ENCODE data around the gene BCR. TPM values are rescaled to one million over a fixed set of nuclear protein-coding genes. Genes with fewer than 3 reads are reported as not detected.

Gene BCR
- total and polyA plus RNA-seq, 2 experiments from 2014 or later, result 38.8 to 42.2 TPM

DNA sequence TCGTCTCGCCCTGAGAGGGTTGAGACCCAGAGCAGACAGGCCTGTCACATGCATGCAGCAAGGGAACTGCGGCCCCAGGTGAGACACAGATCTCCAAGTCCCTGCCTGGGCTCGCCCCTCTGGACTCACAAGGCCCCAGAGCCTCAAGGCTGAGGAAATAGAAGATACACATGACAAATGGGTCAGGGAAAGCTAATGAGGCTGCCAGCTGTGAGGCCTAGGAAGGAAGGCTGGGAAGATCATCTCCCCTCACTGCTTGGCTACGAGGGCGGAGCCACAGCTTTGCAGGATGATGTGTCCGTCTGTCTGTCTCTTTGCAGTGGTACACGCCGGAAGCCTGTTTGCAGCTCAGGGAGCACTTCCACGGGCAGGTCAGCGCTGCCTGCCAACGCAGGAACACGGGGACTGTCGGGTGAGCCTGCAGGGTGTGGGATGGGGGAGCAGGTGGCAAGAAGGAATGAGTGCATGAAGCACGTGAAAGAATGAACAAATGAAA, 30.5 kb upstream of the BCR start:
- H3K4me3 ChIP-seq, result no peak overlapping the region
- no peak overlapping the region for H3K4me2 ChIP-seq
- WGBS (ENCODE audit: low lambda C conversion rate, missing lambda C conversion rate), result 92% methylated on average over 15 of the region's 15 CpGs
- no peaks in the 10 kb centered on the region for H3K9me3 ChIP-seq (ENCODE audit: low read depth)
- no peaks in the 10 kb centered on the region for H3K79me2 ChIP-seq
- no peaks in the 10 kb centered on the region for H3K27me3 ChIP-seq
- H4K20me1 ChIP-seq (ENCODE audit: insufficient read depth, poor library complexity, severe bottlenecking), result no peaks in the 10 kb centered on the region
- TF ChIP-seq EZH2phosphoT487 (IDR thresholded peaks at IDR 0.05; ENCODE audit: low read depth, severe bottlenecking, unreplicated experiment), result no peak
- TF ChIP-seq, protein P1, sequence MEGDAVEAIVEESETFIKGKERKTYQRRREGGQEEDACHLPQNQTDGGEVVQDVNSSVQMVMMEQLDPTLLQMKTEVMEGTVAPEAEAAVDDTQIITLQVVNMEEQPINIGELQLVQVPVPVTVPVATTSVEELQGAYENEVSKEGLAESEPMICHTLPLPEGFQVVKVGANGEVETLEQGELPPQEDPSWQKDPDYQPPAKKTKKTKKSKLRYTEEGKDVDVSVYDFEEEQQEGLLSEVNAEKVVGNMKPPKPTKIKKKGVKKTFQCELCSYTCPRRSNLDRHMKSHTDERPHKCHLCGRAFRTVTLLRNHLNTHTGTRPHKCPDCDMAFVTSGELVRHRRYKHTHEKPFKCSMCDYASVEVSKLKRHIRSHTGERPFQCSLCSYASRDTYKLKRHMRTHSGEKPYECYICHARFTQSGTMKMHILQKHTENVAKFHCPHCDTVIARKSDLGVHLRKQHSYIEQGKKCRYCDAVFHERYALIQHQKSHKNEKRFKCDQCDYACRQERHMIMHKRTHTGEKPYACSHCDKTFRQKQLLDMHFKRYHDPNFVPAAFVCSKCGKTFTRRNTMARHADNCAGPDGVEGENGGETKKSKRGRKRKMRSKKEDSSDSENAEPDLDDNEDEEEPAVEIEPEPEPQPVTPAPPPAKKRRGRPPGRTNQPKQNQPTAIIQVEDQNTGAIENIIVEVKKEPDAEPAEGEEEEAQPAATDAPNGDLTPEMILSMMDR (IDR thresholded peaks at IDR 0.05; ENCODE audit: poor library complexity), result no peak
- no peaks in the 10 kb centered on the region for H3K9me2 ChIP-seq (replicated peaks; ENCODE audit: insufficient read depth)
- no peak overlapping the region for H3K27ac ChIP-seq
- H3K36me3 ChIP-seq (replicated peaks; ENCODE audit: insufficient read depth, low read depth), result no peaks in the 10 kb centered on the region
- no peak overlapping the region for H2AFZ ChIP-seq
- DNase-seq (ENCODE audit: low spot score), result no peak
- H3K4me1 ChIP-seq (ENCODE audit: insufficient read depth), result peaks cover 14% of the 10 kb centered on the region

DNA sequence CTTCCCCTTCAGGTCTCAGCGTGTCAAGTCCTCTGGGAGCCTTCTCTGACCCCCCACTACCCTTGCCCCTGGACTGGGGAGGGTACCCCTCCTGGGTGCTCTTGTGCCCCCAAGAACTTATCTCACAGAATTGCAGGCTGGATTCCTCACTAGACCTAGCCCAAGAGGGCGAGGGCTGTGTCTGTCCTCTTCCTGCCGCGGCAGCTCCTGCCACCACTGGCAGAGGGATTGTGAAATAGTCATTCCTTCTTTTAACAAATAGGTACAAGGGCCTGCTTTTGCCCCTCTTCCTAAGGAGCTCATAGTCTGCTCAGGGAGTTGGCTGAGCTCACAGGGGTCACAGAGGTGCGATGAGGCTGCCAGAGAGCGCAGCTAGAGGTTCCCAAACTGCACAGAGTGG, 29.5 kb upstream of the BCR start:
- DNase-seq (ENCODE audit: low spot score), result no peak
- WGBS (ENCODE audit: low lambda C conversion rate, missing lambda C conversion rate), result 95% methylated on average over 5 of the region's 6 CpGs
- H3K4me3 ChIP-seq, result no peak overlapping the region
- no peak overlapping the region for H3K27ac ChIP-seq
- no peaks in the 10 kb centered on the region for H3K9me3 ChIP-seq (ENCODE audit: low read depth)
- no peaks in the 10 kb centered on the region for H3K9me2 ChIP-seq (replicated peaks; ENCODE audit: insufficient read depth)
- no peak overlapping the region for H2AFZ ChIP-seq
- no peaks in the 10 kb centered on the region for H4K20me1 ChIP-seq (ENCODE audit: insufficient read depth, poor library complexity, severe bottlenecking)
- H3K36me3 ChIP-seq (replicated peaks; ENCODE audit: insufficient read depth, low read depth), result no peaks in the 10 kb centered on the region
- H3K4me2 ChIP-seq, result no peak overlapping the region
- no peaks in the 10 kb centered on the region for H3K27me3 ChIP-seq
- peaks cover 10% of the 10 kb centered on the region for H3K4me1 ChIP-seq (ENCODE audit: insufficient read depth)
- TF ChIP-seq EZH2 (IDR thresholded peaks at IDR 0.05; ENCODE audit: borderline replicate concordance) (no peak), EZH2phosphoT487 (IDR thresholded peaks at IDR 0.05; ENCODE audit: low read depth, severe bottlenecking, unreplicated experiment) (no peak)
- TF ChIP-seq, protein P1 (IDR thresholded peaks at IDR 0.05; ENCODE audit: poor library complexity), result no peak
- no peaks in the 10 kb centered on the region for H3K79me2 ChIP-seq

DNA sequence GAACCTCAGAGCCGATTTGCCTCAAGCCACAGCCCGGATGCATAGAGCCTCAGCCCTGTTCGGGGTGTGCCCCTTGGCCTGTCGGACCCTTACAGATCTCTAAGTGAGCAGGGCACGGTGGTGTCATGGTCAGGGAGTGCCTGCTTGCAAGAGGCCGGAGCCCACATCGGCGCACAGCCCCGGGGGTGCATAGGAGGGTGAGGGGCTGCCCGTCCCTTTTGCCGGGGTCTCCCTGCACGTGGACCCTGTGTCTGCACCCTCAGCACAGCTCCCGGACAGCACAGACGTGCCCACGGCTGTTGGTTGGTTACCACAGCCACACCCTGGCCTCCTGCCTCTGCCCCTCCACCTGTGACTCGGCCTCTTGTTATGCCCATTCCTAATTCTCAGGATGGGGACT, 28.5 kb upstream of the BCR start:
- 95% methylated on average over 14 of the region's 16 CpGs for WGBS (ENCODE audit: low lambda C conversion rate, missing lambda C conversion rate)
- no peaks in the 10 kb centered on the region for H3K27me3 ChIP-seq
- H3K9me2 ChIP-seq (replicated peaks; ENCODE audit: insufficient read depth), result no peaks in the 10 kb centered on the region
- H3K4me3 ChIP-seq, result no peak overlapping the region
- H3K36me3 ChIP-seq (replicated peaks; ENCODE audit: insufficient read depth, low read depth), result no peaks in the 10 kb centered on the region
- no peaks in the 10 kb centered on the region for H3K79me2 ChIP-seq
- H4K20me1 ChIP-seq (ENCODE audit: insufficient read depth, poor library complexity, severe bottlenecking), result no peaks in the 10 kb centered on the region
- H3K9me3 ChIP-seq (ENCODE audit: low read depth), result no peaks in the 10 kb centered on the region
- no peak for DNase-seq (ENCODE audit: low spot score)
- no peak overlapping the region for H3K4me2 ChIP-seq
- no peak overlapping the region for H3K27ac ChIP-seq
- no peak overlapping the region for H2AFZ ChIP-seq
- TF ChIP-seq EZH2phosphoT487 (IDR thresholded peaks at IDR 0.05; ENCODE audit: low read depth, severe bottlenecking, unreplicated experiment), result no peak
- TF ChIP-seq, protein P1 (IDR thresholded peaks at IDR 0.05; ENCODE audit: poor library complexity), result no peak
- TF ChIP-seq EZH2 (IDR thresholded peaks at IDR 0.05; ENCODE audit: borderline replicate concordance), result no peak
- H3K4me1 ChIP-seq (ENCODE audit: insufficient read depth), result peaks cover 6% of the 10 kb centered on the region

Measured in hepatocyte (in vitro differentiated cells).